Uterus (tissue), 4 donors: ENCODE results near the gene LRCH4. TPM values are rescaled to one million over a fixed set of nuclear protein-coding genes. Genes with fewer than 3 reads are reported as not detected.

Experiments used
- DNase-seq, 2 donors: peaks; one replicate each; pipeline ENCODE4 v3.0.0-alpha.2; 2019 to 2020
- H3K27ac ChIP-seq, 2 donors: fragments of 200-600 bp; sonication (generic); 1 replicate in 1 of 2; 2 replicates in 1 of 2; pipeline ENCODE4 v1.5.1; 2016 to 2018
- H3K27me3 ChIP-seq, 2 donors: fragments of 200-600 bp; sonication (generic); one replicate each; pipeline ENCODE4 v1.5.1; 2018 to 2019; ENCODE audit warnings: control low read depth in 1 of 2
- H3K36me3 ChIP-seq, 2 donors: fragments of 200-600 bp; sonication (generic); one replicate each; pipeline ENCODE4 v1.5.1; 2019; ENCODE audit warnings: control low read depth in 1 of 2
- H3K4me1 ChIP-seq, 2 donors: fragments of 200-600 bp; sonication (generic); one replicate each; pipeline ENCODE4 v1.5.1; 2018 to 2019; ENCODE audit warnings: control low read depth in 1 of 2
- H3K4me3 ChIP-seq, 2 donors: fragments of 200-600 bp; sonication (generic); 1 replicate in 1 of 2; 2 replicates in 1 of 2; pipeline ENCODE4 v1.5.1; 2018 to 2019; ENCODE audit warnings: mild to moderate bottlenecking in 1 of 2
- H3K9me3 ChIP-seq, 2 donors: fragments of 200-600 bp; sonication (generic); one replicate each; pipeline ENCODE4 v1.5.1; 2019; ENCODE audit warnings: control low read depth in 1 of 2
- CTCF ChIP-seq, 4 experiments: fragments of 200-600 bp in 2 of 4; fragments of 450-650 bp in 2 of 4; sonication (generic) in 2 of 4; IDR thresholded peaks; one replicate each; pipeline ENCODE4 v1.5.1; 2016 to 2019; ENCODE audit warnings: antibody characterized with exemption in 4 of 4, mild to moderate bottlenecking in 2 of 4, moderate library complexity in 1 of 4
- POLR2A ChIP-seq, 2 donors: fragments of 450-650 bp; IDR thresholded peaks; one replicate each; pipeline ENCODE4 v1.6.1; 2016; ENCODE audit warnings: antibody characterized with exemption in 2 of 2, mild to moderate bottlenecking in 1 of 2, moderate library complexity in 1 of 2
- intact Hi-C: fragments of 100-400 bp; cut with DNase I; formaldehyde crosslinking; loops from one replicate; pipeline ENCODE4 v1.15.1; 2023; ENCODE audit warnings: low total_unique reads
- total RNA-seq, 4 donors: library from RNA; depleted of rRNA in 3 of 4; stranded (reverse); fragments of >200 nt in 3 of 4; gene quantifications; one replicate each; pipeline versions ENCODE4 v1.1.0 to v1.2.4, GENCODE V29; 2014 to 2023
- donor health status: DM: yes; HTN: yes; CAD: no.

The LRCH4 gene
- total RNA-seq, 4 donors from 2014 or later: 11.5 to 179 (median 56.8) TPM

- peak overlapping the region; percentile 89 to 91 for H3K27ac ChIP-seq
- TF ChIP-seq CTCF (IDR thresholded peaks at IDR 0.05) (no peak), POLR2A (IDR thresholded peaks at IDR 0.05) (no peak)
- no peaks in the 10 kb centered on the region for H3K27me3 ChIP-seq
- intact Hi-C loops: loop anchor here (10.0 kb wide), 1 partner anchor 90 kb away; the partner anchor contains the start of gene GNB2
- H3K36me3 ChIP-seq: no peaks in the 10 kb centered on the region
- H3K4me3 ChIP-seq: peak overlapping the region; percentile 86 to 98
- DNase-seq: peak in 1 of 2 donors; percentile 59
- peaks cover 6 to 23% of the 10 kb centered on the region in 2 donors for H3K4me1 ChIP-seq
- no peaks in the 10 kb centered on the region for H3K9me3 ChIP-seq
Observed at GRCh38 chr7:100584683-100585510, 1.0 kb downstream of the LRCH4 start.

GRCh38 chr7:100584054-100584682 lies 1.8 kb downstream of the LRCH4 start:
- H3K4me1 ChIP-seq: peaks cover 6 to 23% of the 10 kb centered on the region in 2 donors
- H3K36me3 ChIP-seq: no peaks in the 10 kb centered on the region
- TF ChIP-seq POLR2A (IDR thresholded peaks at IDR 0.05): no peak
- TF ChIP-seq CTCF (IDR thresholded peaks at IDR 0.05): no peak
- no peaks in the 10 kb centered on the region for H3K27me3 ChIP-seq
- H3K27ac ChIP-seq: peak overlapping the region; percentile 89 to 91
- no peak for DNase-seq
- H3K9me3 ChIP-seq: no peaks in the 10 kb centered on the region
- H3K4me3 ChIP-seq: peak overlapping the region; percentile 5 to 86
- intact Hi-C loops: loop anchor here (10.0 kb wide), 1 partner anchor 91 kb away; the partner anchor contains the start of gene GNB2

- Histone ChIP-seq H3K27ac (peak overlapping the region; percentile 89 to 91), H3K4me3 (peak overlapping the region in 1 of 2 donors; percentile 86), H3K36me3 (no peaks in the 10 kb centered on the region), H3K4me1 (peaks cover 6 to 23% of the 10 kb centered on the region in 2 donors), H3K9me3 (no peaks in the 10 kb centered on the region), H3K27me3 (no peaks in the 10 kb centered on the region)
- no peak for DNase-seq
- TF ChIP-seq CTCF (IDR thresholded peaks at IDR 0.05) (no peak), POLR2A (IDR thresholded peaks at IDR 0.05) (no peak)
- intact Hi-C loops: loop anchor here (10.0 kb wide), 1 partner anchor 91 kb away; the partner anchor contains the start of gene GNB2
Observed at GRCh38 chr7:100583132-100584053, 2.5 kb downstream of the LRCH4 start.

- Histone ChIP-seq H3K27me3 (no peaks in the 10 kb centered on the region), H3K9me3 (no peaks in the 10 kb centered on the region), H3K4me1 (peaks cover 6 to 23% of the 10 kb centered on the region in 2 donors), H3K27ac (peak overlapping the region; percentile 27 to 91), H3K36me3 (no peaks in the 10 kb centered on the region), H3K4me3 (no peak overlapping the region)
- TF ChIP-seq CTCF (IDR thresholded peaks at IDR 0.05) (no peak), POLR2A (IDR thresholded peaks at IDR 0.05) (no peak)
- no peak for DNase-seq
- intact Hi-C loops: loop anchor here (10.0 kb wide), 1 partner anchor 92 kb away; the partner anchor contains the start of gene GNB2
Observed at GRCh38 chr7:100582650-100583049, 3.3 kb downstream of the LRCH4 start.
